Stimulated activated naive CD8-positive, alpha-beta T cell treated with anti-CD3 and anti-CD28 coated beads, Interleukin-15, Interleukin-2, amounts not matched to agents 100 ng/mL and 50 ng/mL, for 24 hours (primary cell): ENCODE data around the gene TREH.

Experiments used
- H3K27ac Mint-ChIP-seq: one replicate; pipeline ENCODE4 v1.8.0; 2021; ENCODE audit warnings: mild to moderate bottlenecking, mixed read lengths
- H3K27me3 Mint-ChIP-seq: one replicate; pipeline ENCODE4 v1.8.0; 2021; ENCODE audit warnings: mixed read lengths
- H3K36me3 Mint-ChIP-seq: one replicate; pipeline ENCODE4 v1.8.0; 2021; ENCODE audit warnings: low read depth, mixed read lengths
- H3K4me1 Mint-ChIP-seq: one replicate; pipeline ENCODE4 v1.8.0; 2021; ENCODE audit warnings: low read depth, mixed read lengths
- H3K4me3 Mint-ChIP-seq: one replicate; pipeline ENCODE4 v1.8.0; 2021; ENCODE audit warnings: mild to moderate bottlenecking, mixed read lengths
- H3K9me3 Mint-ChIP-seq: one replicate; pipeline ENCODE4 v1.8.0; 2021; ENCODE audit warnings: mixed read lengths

The TREH gene

GRCh38 chr11:118650366-118650765, 29.1 kb downstream of the TREH start:
- no peak overlapping the region for H3K4me3 Mint-ChIP-seq
- peaks cover 6% of the 10 kb centered on the region for H3K4me1 Mint-ChIP-seq
- H3K9me3 Mint-ChIP-seq = no peaks in the 10 kb centered on the region
- no peaks in the 10 kb centered on the region for H3K36me3 Mint-ChIP-seq
- no peak overlapping the region for H3K27ac Mint-ChIP-seq
- no peaks in the 10 kb centered on the region for H3K27me3 Mint-ChIP-seq

GRCh38 chr11:118649941-118650340, 29.5 kb downstream of the TREH start:
- Mint-ChIP-seq H3K27me3 (no peaks in the 10 kb centered on the region), H3K4me3 (no peak overlapping the region), H3K27ac (no peak overlapping the region)

GRCh38 chr11:118648291-118648690, 31.2 kb downstream of the TREH start:
- H3K36me3 Mint-ChIP-seq = no peaks in the 10 kb centered on the region
- H3K27me3 Mint-ChIP-seq = no peaks in the 10 kb centered on the region
- H3K4me1 Mint-ChIP-seq = peaks cover 6% of the 10 kb centered on the region
- no peaks in the 10 kb centered on the region for H3K9me3 Mint-ChIP-seq
- H3K27ac Mint-ChIP-seq = no peak overlapping the region
- no peak overlapping the region for H3K4me3 Mint-ChIP-seq

More at GRCh38 chr11:118649941-118650340, 29.5 kb downstream of the TREH start:
- Mint-ChIP-seq H3K9me3 (no peaks in the 10 kb centered on the region), H3K4me1 (peaks cover 6% of the 10 kb centered on the region), H3K36me3 (no peaks in the 10 kb centered on the region)

GRCh38 chr11:118646393-118646792, 33.1 kb downstream of the TREH start:
- Mint-ChIP-seq H3K4me3 (no peak overlapping the region), H3K4me1 (no peaks in the 10 kb centered on the region), H3K27ac (no peak overlapping the region), H3K27me3 (no peaks in the 10 kb centered on the region), H3K36me3 (no peaks in the 10 kb centered on the region), H3K9me3 (no peaks in the 10 kb centered on the region)

GRCh38 chr11:118645066-118645715, 34.3 kb downstream of the TREH start:
- Mint-ChIP-seq H3K9me3 (no peaks in the 10 kb centered on the region), H3K4me1 (no peaks in the 10 kb centered on the region), H3K4me3 (no peak overlapping the region), H3K27me3 (no peaks in the 10 kb centered on the region), H3K27ac (no peak overlapping the region), H3K36me3 (no peaks in the 10 kb centered on the region)

GRCh38 chr11:118644496-118644895, 35.0 kb downstream of the TREH start:
- Mint-ChIP-seq H3K27ac (no peak overlapping the region), H3K4me1 (no peaks in the 10 kb centered on the region), H3K4me3 (no peak overlapping the region), H3K36me3 (no peaks in the 10 kb centered on the region), H3K27me3 (no peaks in the 10 kb centered on the region), H3K9me3 (no peaks in the 10 kb centered on the region)

GRCh38 chr11:118643995-118644345, 35.5 kb downstream of the TREH start:
- Mint-ChIP-seq H3K4me3 (no peak overlapping the region), H3K27me3 (no peaks in the 10 kb centered on the region), H3K9me3 (no peaks in the 10 kb centered on the region), H3K27ac (no peak overlapping the region), H3K36me3 (no peaks in the 10 kb centered on the region), H3K4me1 (no peaks in the 10 kb centered on the region)

GRCh38 chr11:118643142-118643994, 36.1 kb downstream of the TREH start:
- H3K27me3 Mint-ChIP-seq = no peaks in the 10 kb centered on the region
- H3K4me1 Mint-ChIP-seq = no peaks in the 10 kb centered on the region
- H3K4me3 Mint-ChIP-seq = no peak overlapping the region
- no peaks in the 10 kb centered on the region for H3K36me3 Mint-ChIP-seq
- H3K27ac Mint-ChIP-seq = no peak overlapping the region
- H3K9me3 Mint-ChIP-seq = no peaks in the 10 kb centered on the region

- Mint-ChIP-seq H3K36me3 (no peaks in the 10 kb centered on the region), H3K4me1 (no peaks in the 10 kb centered on the region), H3K27ac (no peak overlapping the region), H3K27me3 (no peaks in the 10 kb centered on the region), H3K4me3 (no peak overlapping the region), H3K9me3 (no peaks in the 10 kb centered on the region)
Measured at GRCh38 chr11:118641397-118642019, 37.9 kb downstream of the TREH start.

GRCh38 chr11:118640332-118641154, 38.9 kb downstream of the TREH start:
- Mint-ChIP-seq H3K27ac (no peak overlapping the region), H3K4me1 (no peaks in the 10 kb centered on the region), H3K4me3 (no peak overlapping the region), H3K36me3 (no peaks in the 10 kb centered on the region), H3K27me3 (no peaks in the 10 kb centered on the region), H3K9me3 (no peaks in the 10 kb centered on the region)

GRCh38 chr11:118639899-118640298, 39.6 kb downstream of the TREH start:
- Mint-ChIP-seq H3K4me3 (no peak overlapping the region), H3K27ac (no peak overlapping the region), H3K4me1 (no peaks in the 10 kb centered on the region), H3K36me3 (no peaks in the 10 kb centered on the region), H3K27me3 (no peaks in the 10 kb centered on the region), H3K9me3 (no peaks in the 10 kb centered on the region)

- H3K4me1 Mint-ChIP-seq = no peaks in the 10 kb centered on the region
- H3K27me3 Mint-ChIP-seq = no peaks in the 10 kb centered on the region
- H3K9me3 Mint-ChIP-seq = no peaks in the 10 kb centered on the region
- no peak overlapping the region for H3K27ac Mint-ChIP-seq
- no peak overlapping the region for H3K4me3 Mint-ChIP-seq
- no peaks in the 10 kb centered on the region for H3K36me3 Mint-ChIP-seq
Measured at GRCh38 chr11:118638726-118639125, 40.7 kb downstream of the TREH start.

- H3K9me3 Mint-ChIP-seq = no peaks in the 10 kb centered on the region
Measured at GRCh38 chr11:118636569-118637290, 42.7 kb downstream of the TREH start.

GRCh38 chr11:118635642-118636041, 43.8 kb downstream of the TREH start:
- no peak overlapping the region for H3K27ac Mint-ChIP-seq

More at GRCh38 chr11:118636569-118637290, 42.7 kb downstream of the TREH start:
- Mint-ChIP-seq H3K4me1 (no peaks in the 10 kb centered on the region), H3K4me3 (no peak overlapping the region), H3K27me3 (no peaks in the 10 kb centered on the region), H3K36me3 (no peaks in the 10 kb centered on the region), H3K27ac (no peak overlapping the region)

More at GRCh38 chr11:118635642-118636041, 43.8 kb downstream of the TREH start:
- no peaks in the 10 kb centered on the region for H3K9me3 Mint-ChIP-seq
- no peaks in the 10 kb centered on the region for H3K27me3 Mint-ChIP-seq
- no peaks in the 10 kb centered on the region for H3K36me3 Mint-ChIP-seq
- no peaks in the 10 kb centered on the region for H3K4me1 Mint-ChIP-seq
- no peak overlapping the region for H3K4me3 Mint-ChIP-seq
